ENCODE data around the gene HOXD3.

- TF ChIP-seq CTCF (IDR thresholded peaks at IDR 0.05; ENCODE audit: low read depth, low read length, missing input control) (no peak), RXRA (IDR thresholded peaks at IDR 0.05) (no peak), JUND (IDR thresholded peaks at IDR 0.05) (no peak), ATF3 (IDR thresholded peaks at IDR 0.05) (no peak), FOXA1 (IDR thresholded peaks at IDR 0.05) (no peak), REST (IDR thresholded peaks at IDR 0.05) (no peak), YY1 (IDR thresholded peaks at IDR 0.05) (no peak), TAF1 (conservative IDR thresholded peaks at IDR 0.05) (no peak), MAX (IDR thresholded peaks at IDR 0.05) (no peak)
Observed at GRCh38 chr2:176187200-176187898, 30.2 kb downstream of the HOXD3 start.

Measured in liver (tissue), 3 donors.